HCT116 (cell line): ENCODE results near the gene VSIG10. TPM values are rescaled to one million over a fixed set of nuclear protein-coding genes. Genes with fewer than 3 reads are reported as not detected.

Experiments used
- ATAC-seq: fragments of 200-7000 bp; cut with Tn5 transposase; 2 replicates; pipeline ENCODE4 v1.9.1; 2020; ENCODE audit warnings: mild to moderate bottlenecking, moderate library complexity
- BruUV-seq: library from RNA; stranded (reverse); fragments of 400-500 nt; replicated peaks from 2 replicates; lab custom pipeline; 2021; lab: Mats Ljungman, UMichigan
- CTCF ChIA-PET: fragments of 300-600 bp; sonication (Branson Sonifier 250); formaldehyde crosslinking; loops from one replicate; lab custom pipeline; 2021; ENCODE audit warnings: antibody characterized with exemption; lab: Charles Lee
- POLR2A ChIA-PET: fragments of 300-600, 350-600 bp; sonication (Branson Sonifier 250); formaldehyde crosslinking; loops from one replicate; lab custom pipeline; 2021; ENCODE audit warnings: antibody characterized with exemption; lab: Charles Lee
- RAD21 ChIA-PET, 2 experiments: fragments of 300-600 bp; sonication (Branson Sonifier 250); formaldehyde crosslinking; loops; one replicate each; lab custom pipeline; 2023; ENCODE audit warnings: low total read pairs in 2 of 2; ENCODE audit not compliant: uncharacterized antibody in 2 of 2, unreplicated experiment in 2 of 2, low non-redundant PET in 1 of 2; lab: Charles Lee
- DNase-seq: peaks from one replicate; pipeline ENCODE4 v3.0.0-alpha.2; 2010; ENCODE audit warnings: low read depth, low spot score
- H2AFZ ChIP-seq: fragments of 200-600 bp; shearing (Covaris generic), sonication (generic); 2 replicates; pipeline ENCODE4 v1.6.1; 2017; ENCODE audit warnings: low read depth, mixed run types, mixed read lengths, antibody characterized with exemption, low read length; ENCODE audit not compliant: poor library complexity, severe bottlenecking
- H3K27ac ChIP-seq: 2 replicates; pipeline ENCODE4 v1.5.1; 2012; ENCODE audit warnings: low read depth, low read length
- H3K27me3 ChIP-seq: fragments of 200-600 bp; sonication (generic); 2 replicates; pipeline ENCODE4 v1.6.1; 2016; ENCODE audit warnings: mixed run types, low read length, mixed read lengths; ENCODE audit not compliant: insufficient read depth
- H3K36me3 ChIP-seq, 2 experiments: fragments of 200-500 bp in 1 of 2; fragments of 200-600 bp in 1 of 2; sonication (Bioruptor generic) in 1 of 2; sonication (generic) in 1 of 2; 2 replicates each; pipeline versions ENCODE4 v1.5.1 to v1.6.1; 2014 to 2016; ENCODE audit warnings: low read length in 2 of 2, inconsistent platforms in 1 of 2, mixed read lengths in 1 of 2, mixed run types in 1 of 2; ENCODE audit not compliant: insufficient read depth in 2 of 2, control insufficient read depth in 1 of 2
- H3K4me1 ChIP-seq, 2 experiments: fragments of 200-600 bp in 1 of 2; sonication (generic) in 1 of 2; 2 replicates each; pipeline versions ENCODE4 v1.5.1 to v1.6.1; 2012 to 2017; ENCODE audit warnings: low read length in 2 of 2, inconsistent platforms in 1 of 2, mild to moderate bottlenecking in 1 of 2, mixed read lengths in 1 of 2, mixed run types in 1 of 2, moderate library complexity in 1 of 2; ENCODE audit not compliant: insufficient read depth in 2 of 2, control insufficient read depth in 1 of 2
- H3K4me2 ChIP-seq: fragments of 200-600 bp; sonication (generic); 2 replicates; pipeline ENCODE4 v1.6.1; 2017; ENCODE audit warnings: mixed run types, low read length, mixed read lengths
- H3K4me3 ChIP-seq, 2 experiments: fragments of 200-600 bp in 1 of 2; sonication (generic) in 1 of 2; replicated peaks in 1 of 2; 2 replicates each; pipeline ENCODE4 v1.5.1; 2011 to 2016; ENCODE audit warnings: low read length in 2 of 2, control low read depth in 1 of 2, low read depth in 1 of 2, mild to moderate bottlenecking in 1 of 2, mixed read lengths in 1 of 2, mixed run types in 1 of 2
- H3K79me2 ChIP-seq: fragments of 200-600 bp; sonication (generic); 2 replicates; pipeline ENCODE4 v1.6.1; 2017; ENCODE audit warnings: mild to moderate bottlenecking, mixed run types, low read length, moderate library complexity, mixed read lengths; ENCODE audit not compliant: insufficient read depth
- H3K9ac ChIP-seq: fragments of 200-600 bp; sonication (generic); 2 replicates; pipeline ENCODE4 v1.6.1; 2016; ENCODE audit warnings: low read length, mixed read lengths
- H3K9me2 ChIP-seq: fragments of 200-600 bp; sonication (generic), shearing (Covaris generic); 2 replicates; pipeline ENCODE4 v1.6.1; 2017; ENCODE audit warnings: mixed run types, mild to moderate bottlenecking, moderate library complexity; ENCODE audit not compliant: insufficient read depth
- H3K9me3 ChIP-seq, 2 experiments: fragments of 200-500 bp in 1 of 2; fragments of 200-600 bp in 1 of 2; sonication (Bioruptor generic) in 1 of 2; sonication (generic) in 1 of 2; 2 replicates each; pipeline ENCODE4 v1.6.1; 2014 to 2017; ENCODE audit warnings: low read length in 2 of 2, mixed read lengths in 2 of 2, inconsistent platforms in 1 of 2, low read depth in 1 of 2, mild to moderate bottlenecking in 1 of 2, mixed run types in 1 of 2, moderate library complexity in 1 of 2; ENCODE audit not compliant: control insufficient read depth in 1 of 2, insufficient read depth in 1 of 2
- H4K20me1 ChIP-seq: fragments of 200-600 bp; sonication (generic), shearing (Covaris generic); 2 replicates; pipeline ENCODE4 v1.6.1; 2017; ENCODE audit warnings: mixed run types, mild to moderate bottlenecking, moderate library complexity; ENCODE audit not compliant: insufficient read depth
- CBX3 ChIP-seq: IDR thresholded peaks from 2 replicates; pipeline ENCODE4 v1.6.1; 2012; ENCODE audit warnings: low read depth
- CEBPB ChIP-seq: IDR thresholded peaks from 2 replicates; pipeline ENCODE4 v1.6.1; 2012; ENCODE audit warnings: low read depth
- EGR1 ChIP-seq: IDR thresholded peaks from 2 replicates; pipeline ENCODE4 v1.6.1; 2012; ENCODE audit warnings: low read depth
- ELF1 ChIP-seq: IDR thresholded peaks from 2 replicates; pipeline ENCODE4 v1.6.1; 2012; ENCODE audit warnings: low read depth, borderline replicate concordance
- EZH2 ChIP-seq: fragments of 200-600 bp; sonication (generic); IDR thresholded peaks from 2 replicates; pipeline ENCODE4 v1.6.1; 2017; ENCODE audit warnings: antibody characterized with exemption, mixed run types
- EZH2phosphoT487 ChIP-seq: fragments of 200-600 bp; IDR thresholded peaks from 2 replicates; pipeline ENCODE4 v1.6.1; 2018; ENCODE audit warnings: antibody characterized with exemption, borderline replicate concordance
- FOSL1 ChIP-seq: IDR thresholded peaks from 2 replicates; pipeline ENCODE4 v1.6.1; 2012; ENCODE audit warnings: low read depth
- JUND ChIP-seq: IDR thresholded peaks from 2 replicates; pipeline ENCODE4 v1.6.1; 2012
- MAX ChIP-seq: IDR thresholded peaks from 2 replicates; pipeline ENCODE4 v1.6.1; 2012
- POLR2A ChIP-seq: IDR thresholded peaks from 2 replicates; pipeline ENCODE4 v1.7.0; 2011; ENCODE audit warnings: borderline replicate concordance; ENCODE audit not compliant: insufficient read depth, insufficient read length; ENCODE audit errors: extremely low read depth
- POLR2AphosphoS5 ChIP-seq: IDR thresholded peaks from 2 replicates; pipeline ENCODE4 v1.6.1; 2011; ENCODE audit warnings: mild to moderate bottlenecking, low read depth, low read length, moderate library complexity
- RAD21 ChIP-seq: IDR thresholded peaks from 2 replicates; pipeline ENCODE4 v1.6.1; 2012; ENCODE audit warnings: low read depth, mild to moderate bottlenecking
- REST ChIP-seq: IDR thresholded peaks from 2 replicates; pipeline ENCODE4 v1.6.1; 2012; ENCODE audit warnings: low read depth
- SIN3A ChIP-seq: IDR thresholded peaks from 2 replicates; pipeline ENCODE4 v1.6.1; 2012; ENCODE audit warnings: low read depth
- SP1 ChIP-seq: IDR thresholded peaks from 2 replicates; pipeline ENCODE4 v1.6.1; 2012; ENCODE audit warnings: low read depth
- SRF ChIP-seq: IDR thresholded peaks from 2 replicates; pipeline ENCODE4 v1.6.1; 2012; ENCODE audit warnings: low read depth
- TCF7L2 ChIP-seq: IDR thresholded peaks from 2 replicates; pipeline ENCODE4 v1.7.0; 2011; ENCODE audit warnings: borderline replicate concordance, inconsistent platforms; ENCODE audit not compliant: insufficient read depth, insufficient read length; ENCODE audit errors: extremely low read depth
- YY1 ChIP-seq: IDR thresholded peaks from 2 replicates; pipeline ENCODE4 v1.6.1; 2011; ENCODE audit warnings: low read length, low read depth, moderate library complexity, mild to moderate bottlenecking; ENCODE audit not compliant: insufficient replicate concordance; ENCODE audit errors: extremely low read depth
- ZBTB33 ChIP-seq: IDR thresholded peaks from 2 replicates; pipeline ENCODE4 v1.6.1; 2011; ENCODE audit warnings: mild to moderate bottlenecking, low read length, moderate library complexity; ENCODE audit not compliant: insufficient replicate concordance; ENCODE audit errors: extremely low read depth
- intact Hi-C: fragments of 100-400 bp; cut with micrococcal nuclease; formaldehyde crosslinking; loops from 2 replicates; pipeline ENCODE4 v1.10.0; 2022
- total RNA-seq: library from RNA; stranded (reverse); gene quantifications from one replicate; pipeline ENCODE4 v1.2.1, GENCODE V29; 2021; ENCODE audit not compliant: unreplicated experiment

Gene VSIG10
- total RNA-seq, 1 experiment from 2014 or later = 42.6 TPM

- intact Hi-C loops = loop anchor here (5.0 kb wide), 1 partner anchor 65 kb away; no protein-coding TSS in a partner anchor
Measured at GRCh38 chr12:118052324-118053070, 51.3 kb downstream of the VSIG10 start.

More at GRCh38 chr12:118052324-118053070, 51.3 kb downstream of the VSIG10 start:
- Histone ChIP-seq H3K27me3 (no peaks in the 10 kb centered on the region), H3K4me1 (peaks cover 34 to 58% of the 10 kb centered on the region in 2 experiments), H3K4me3 (peak overlapping the region; percentile 21 to 49), H3K4me2 (peak overlapping the region; percentile 80), H3K36me3 (peaks cover 5 to 23% of the 10 kb centered on the region in 2 experiments; a peak in 2 of 4 replicates), H3K9me3 (no peaks in the 10 kb centered on the region), H4K20me1 (no peaks in the 10 kb centered on the region), H2AFZ (no peak overlapping the region), H3K9me2 (no peaks in the 10 kb centered on the region), H3K79me2 (peaks cover 44% of the 10 kb centered on the region), H3K9ac (peak overlapping the region; percentile 59), H3K27ac (peak overlapping the region; percentile 87)
- TF ChIP-seq CEBPB (peak; percentile 99), EZH2 (no peak), ZBTB33 (peak; percentile 84), RAD21 (peak; percentile 24; the same call in 1 of the 2 replicates), SP1 (peak; percentile 99), POLR2AphosphoS5 (peak; percentile 87), SRF (peak; percentile 71; the same call in 1 of the 2 replicates), YY1 (peak; percentile 79), MAX (peak; percentile 93), POLR2A (no peak), REST (no peak), EGR1 (no peak; the same call in 1 of the 2 replicates), EZH2phosphoT487 (no peak), JUND (peak; percentile 99), ELF1 (no peak), SIN3A (peak; percentile 97), TCF7L2 (peak; percentile 61), FOSL1 (peak; percentile 99), CBX3 (peak; percentile 99)
- ATAC-seq (peak; percentile 87), DNase-seq (peak; percentile 97)
- no TSS peak for BruUV-seq
- POLR2A ChIA-PET = no interaction called here
- CTCF ChIA-PET = interaction anchor here (1.0 kb wide), 1 partner anchor 17 kb away, joined by 4 read pairs; no protein-coding TSS in a partner anchor
- RAD21 ChIA-PET = no interaction called here
